ENCODE data around the gene ZNF100. TPM values are rescaled to one million over a fixed set of nuclear protein-coding genes. Genes with fewer than 3 reads are reported as not detected.
"Not testable (repeated sequence)": the region's sequence is repeated elsewhere in the genome, so short reads cannot be mapped to it uniquely, and the experiment has no call there.

Gene ZNF100
- total RNA-seq, 1 experiment from 2014 or later = 30.7 TPM

GRCh38 chr19:21674454-21674853, 92.9 kb downstream of the ZNF100 start:
- H4K8ac ChIP-seq (replicated peaks; ENCODE audit: insufficient read length, low read depth, low read length) = no peak overlapping the region
- no peak overlapping the region for H2BK15ac ChIP-seq (ENCODE audit: low read depth, low read length)
- no peak overlapping the region for H3K18ac ChIP-seq (ENCODE audit: insufficient read length, low read depth, low read length)
- no peak overlapping the region for H3K56ac ChIP-seq (ENCODE audit: insufficient read length, low read depth, low read length)
- no peak overlapping the region for H3K9ac ChIP-seq (ENCODE audit: extremely low read depth, insufficient read length, low read length)
- no peak overlapping the region for H3K23ac ChIP-seq (ENCODE audit: insufficient read length, low read depth, low read length)
- WGBS (ENCODE audit: extremely low coverage, insufficient read length, low lambda C conversion rate) = no CpG with 5 or more reads among the region's 1 CpG
- H3K79me2 ChIP-seq (ENCODE audit: insufficient read depth, low read length) = no peaks in the 10 kb centered on the region
- H3K4me3 Mint-ChIP-seq = no peak overlapping the region
- no peak for TF ChIP-seq CTCF (conservative IDR thresholded peaks at IDR 0.05)
- no peak overlapping the region for H4K91ac ChIP-seq (ENCODE audit: insufficient read length, low read depth, low read length)
- no peak overlapping the region for H2BK20ac ChIP-seq (ENCODE audit: low read depth, low read length, poor library complexity, severe bottlenecking)
- H3K9me3 ChIP-seq (ENCODE audit: control insufficient read depth, low read depth, low read length) = peaks cover 19% of the 10 kb centered on the region
- DNase-seq = no peak
- no peaks in the 10 kb centered on the region for H3K79me1 ChIP-seq (ENCODE audit: insufficient read depth, low read depth, low read length, poor library complexity, severe bottlenecking)
- no peaks in the 10 kb centered on the region for H3K23me2 ChIP-seq (ENCODE audit: insufficient read length, low read depth, low read length, poor library complexity, severe bottlenecking)
- no peak overlapping the region for H4K5ac ChIP-seq (ENCODE audit: insufficient read length, low read depth, low read length)
- peaks cover 5 to 8% of the 10 kb centered on the region in 2 experiments for H3K4me1 Mint-ChIP-seq
- H3K27me3 ChIP-seq (ENCODE audit: insufficient read depth, low read length) = no peaks in the 10 kb centered on the region
- H3K4me2 ChIP-seq (ENCODE audit: insufficient read depth, insufficient read length, low read length) = no peak overlapping the region
- peaks cover 1% of the 10 kb centered on the region; the same call in 1 of the 2 replicates for H3K27me3 Mint-ChIP-seq (ENCODE audit: low read depth)
- H3T11ph ChIP-seq (ENCODE audit: low read length) = no peak overlapping the region
- H2AK5ac ChIP-seq (ENCODE audit: insufficient read length, low read length) = no peak overlapping the region
- no peak overlapping the region for H3K27ac ChIP-seq (ENCODE audit: insufficient read length, low read depth, low read length)
- H3K36me3 Mint-ChIP-seq (ENCODE audit: insufficient read depth in 1 of 3, low read depth in 3 of 3) = peaks cover 1 to 8% (median 4%) of the 10 kb centered on the region in 3 experiments; a peak in 6 of 7 replicates
- no peak overlapping the region for H2AFZ ChIP-seq (ENCODE audit: low read length)
- H2BK12ac ChIP-seq (ENCODE audit: insufficient read length, low read depth, low read length) = no peak overlapping the region
- H2BK5ac ChIP-seq (ENCODE audit: insufficient read length, low read length) = no peak overlapping the region
- no peak overlapping the region for H2BK120ac ChIP-seq (ENCODE audit: low read depth, low read length, poor library complexity, severe bottlenecking)
- no peak overlapping the region for H3K4ac ChIP-seq (ENCODE audit: low read depth, low read length)
- H4K20me1 ChIP-seq (ENCODE audit: control insufficient read depth, insufficient read depth, insufficient read length) = no peaks in the 10 kb centered on the region
- H3K27ac Mint-ChIP-seq = no peak overlapping the region
- H3K9me3 Mint-ChIP-seq = peaks cover 50 to 66% of the 10 kb centered on the region in 2 experiments
- H3K14ac ChIP-seq (ENCODE audit: insufficient read depth, low read length) = no peak overlapping the region
- no peaks in the 10 kb centered on the region for H3K4me1 ChIP-seq (ENCODE audit: insufficient read depth, low read length)

- not testable (repeated sequence) for H4K91ac ChIP-seq (ENCODE audit: insufficient read length, low read depth, low read length); H3K27ac ChIP-seq (ENCODE audit: insufficient read length, low read depth, low read length); H3K27me3 Mint-ChIP-seq (ENCODE audit: low read depth); H3K79me2 ChIP-seq (ENCODE audit: insufficient read depth, low read length); H3K4ac ChIP-seq (ENCODE audit: low read depth, low read length); H2AFZ ChIP-seq (ENCODE audit: low read length); H3K56ac ChIP-seq (ENCODE audit: insufficient read length, low read depth, low read length); H3K23ac ChIP-seq (ENCODE audit: insufficient read length, low read depth, low read length); H3K4me1 Mint-ChIP-seq; H2BK20ac ChIP-seq (ENCODE audit: low read depth, low read length, poor library complexity, severe bottlenecking); H2BK120ac ChIP-seq (ENCODE audit: low read depth, low read length, poor library complexity, severe bottlenecking); H2AK5ac ChIP-seq (ENCODE audit: insufficient read length, low read length); H3K9ac ChIP-seq (ENCODE audit: extremely low read depth, insufficient read length, low read length); DNase-seq; H3K18ac ChIP-seq (ENCODE audit: insufficient read length, low read depth, low read length); H3K4me3 Mint-ChIP-seq; H3T11ph ChIP-seq (ENCODE audit: low read length); H2BK15ac ChIP-seq (ENCODE audit: low read depth, low read length); H2BK5ac ChIP-seq (ENCODE audit: insufficient read length, low read length); H3K36me3 Mint-ChIP-seq (ENCODE audit: insufficient read depth in 1 of 3, low read depth in 3 of 3); H3K79me1 ChIP-seq (ENCODE audit: insufficient read depth, low read depth, low read length, poor library complexity, severe bottlenecking); H4K5ac ChIP-seq (ENCODE audit: insufficient read length, low read depth, low read length); H3K14ac ChIP-seq (ENCODE audit: insufficient read depth, low read length); H4K8ac ChIP-seq (replicated peaks; ENCODE audit: insufficient read length, low read depth, low read length); H4K20me1 ChIP-seq (ENCODE audit: control insufficient read depth, insufficient read depth, insufficient read length); H3K27ac Mint-ChIP-seq; H3K4me2 ChIP-seq (ENCODE audit: insufficient read depth, insufficient read length, low read length); H3K27me3 ChIP-seq (ENCODE audit: insufficient read depth, low read length); H3K23me2 ChIP-seq (ENCODE audit: insufficient read length, low read depth, low read length, poor library complexity, severe bottlenecking); H2BK12ac ChIP-seq (ENCODE audit: insufficient read length, low read depth, low read length); H3K4me1 ChIP-seq (ENCODE audit: insufficient read depth, low read length)
- no CpG with 5 or more reads among the region's 2 CpGs for WGBS (ENCODE audit: extremely low coverage, insufficient read length, low lambda C conversion rate)
- H3K9me3 ChIP-seq (ENCODE audit: control insufficient read depth, low read depth, low read length) = peaks cover 13% of the 10 kb centered on the region
- H3K9me3 Mint-ChIP-seq = peaks cover 49 to 59% of the 10 kb centered on the region in 2 experiments
Observed at GRCh38 chr19:21673479-21673878, 93.9 kb downstream of the ZNF100 start.

Measured in H9 (cell line).